ENCODE measurements around the gene ATRNL1.

DNA sequence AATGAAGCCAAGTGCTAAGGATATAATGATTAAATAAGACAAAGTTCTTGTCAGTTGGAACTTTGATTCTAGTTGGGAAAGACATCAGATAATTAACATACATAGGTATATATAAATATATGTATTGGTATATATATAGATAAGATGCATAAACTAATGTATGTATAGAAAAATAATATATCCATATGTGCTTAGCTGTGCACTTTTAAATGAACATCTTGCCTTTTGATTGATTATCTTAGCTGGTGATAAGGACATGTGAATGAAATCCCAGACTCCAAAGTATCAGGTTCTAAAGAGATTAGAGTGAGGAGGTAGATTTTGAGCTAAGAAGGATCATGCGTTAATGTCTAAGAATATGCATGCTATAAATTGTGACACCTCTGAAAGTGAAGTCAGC lies 822.3 kb downstream of the ATRNL1 start:
- TF ChIP-seq, protein P1, sequence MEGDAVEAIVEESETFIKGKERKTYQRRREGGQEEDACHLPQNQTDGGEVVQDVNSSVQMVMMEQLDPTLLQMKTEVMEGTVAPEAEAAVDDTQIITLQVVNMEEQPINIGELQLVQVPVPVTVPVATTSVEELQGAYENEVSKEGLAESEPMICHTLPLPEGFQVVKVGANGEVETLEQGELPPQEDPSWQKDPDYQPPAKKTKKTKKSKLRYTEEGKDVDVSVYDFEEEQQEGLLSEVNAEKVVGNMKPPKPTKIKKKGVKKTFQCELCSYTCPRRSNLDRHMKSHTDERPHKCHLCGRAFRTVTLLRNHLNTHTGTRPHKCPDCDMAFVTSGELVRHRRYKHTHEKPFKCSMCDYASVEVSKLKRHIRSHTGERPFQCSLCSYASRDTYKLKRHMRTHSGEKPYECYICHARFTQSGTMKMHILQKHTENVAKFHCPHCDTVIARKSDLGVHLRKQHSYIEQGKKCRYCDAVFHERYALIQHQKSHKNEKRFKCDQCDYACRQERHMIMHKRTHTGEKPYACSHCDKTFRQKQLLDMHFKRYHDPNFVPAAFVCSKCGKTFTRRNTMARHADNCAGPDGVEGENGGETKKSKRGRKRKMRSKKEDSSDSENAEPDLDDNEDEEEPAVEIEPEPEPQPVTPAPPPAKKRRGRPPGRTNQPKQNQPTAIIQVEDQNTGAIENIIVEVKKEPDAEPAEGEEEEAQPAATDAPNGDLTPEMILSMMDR (conservative IDR thresholded peaks at IDR 0.05; ENCODE audit: low read length), result no peak
- no peak for TF ChIP-seq EZH2phosphoT487 (IDR thresholded peaks at IDR 0.05; ENCODE audit: borderline replicate concordance, low read depth, low read length)
